GM06990 (cell line): Measurements from ENCODE around the gene ME1.
"Not testable (repeated sequence)": the region's sequence is repeated elsewhere in the genome, so short reads cannot be mapped to it uniquely, and the experiment has no call there.

Experiments used
- DNase-seq: peaks from one replicate; pipeline ENCODE4 v3.0.0-alpha.2; 2011; ENCODE audit not compliant: insufficient read length; ENCODE audit errors: extremely low read depth
- H3K27me3 ChIP-seq: replicated peaks from 2 replicates; pipeline ENCODE4 v1.6.0; 2011; ENCODE audit warnings: low read length; ENCODE audit not compliant: control insufficient read depth, insufficient read depth
- H3K36me3 ChIP-seq: 2 replicates; pipeline ENCODE4 v1.5.1; 2011; ENCODE audit warnings: low read length; ENCODE audit not compliant: control insufficient read depth, insufficient read depth
- H3K4me3 ChIP-seq: replicated peaks from 2 replicates; pipeline ENCODE4 v1.5.1; 2011; ENCODE audit warnings: low read depth, mild to moderate bottlenecking, control low read depth, low read length
- CTCF ChIP-seq: IDR thresholded peaks from 2 replicates; pipeline ENCODE4 v1.5.1; 2011; ENCODE audit warnings: low read length, control low read depth, mild to moderate bottlenecking, inconsistent platforms; ENCODE audit not compliant: insufficient read depth, poor library complexity, severe bottlenecking

The ME1 gene

GRCh38 chr6:83367104-83367503 is 63.7 kb downstream of the ME1 start:
- Histone ChIP-seq H3K27me3 (no peaks in the 10 kb centered on the region), H3K4me3 (no peak overlapping the region), H3K36me3 (no peaks in the 10 kb centered on the region)
- DNase-seq: no peak
- TF ChIP-seq CTCF: no peak

- DNase-seq: no peak
- Histone ChIP-seq H3K4me3 (no peak overlapping the region), H3K36me3 (no peaks in the 10 kb centered on the region), H3K27me3 (no peaks in the 10 kb centered on the region)
- no peak for TF ChIP-seq CTCF
These were observed 64.9 kb downstream of the ME1 start for GRCh38 chr6:83365931-83366330.

GRCh38 chr6:83362349-83362748 is 68.5 kb downstream of the ME1 start:
- H3K4me3 ChIP-seq, H3K36me3 ChIP-seq, DNase-seq, H3K27me3 ChIP-seq: not testable (repeated sequence)

- no peak overlapping the region for H3K4me3 ChIP-seq
- no peak for DNase-seq
- H3K36me3 ChIP-seq: no peaks in the 10 kb centered on the region
- TF ChIP-seq CTCF: no peak
- no peaks in the 10 kb centered on the region for H3K27me3 ChIP-seq
These were observed 71.2 kb downstream of the ME1 start for GRCh38 chr6:83359638-83360037.

- DNase-seq: no peak
- no peaks in the 10 kb centered on the region for H3K27me3 ChIP-seq
- no peak for TF ChIP-seq CTCF
- H3K4me3 ChIP-seq: no peak overlapping the region
- H3K36me3 ChIP-seq: no peaks in the 10 kb centered on the region
These were observed 76.1 kb downstream of the ME1 start for GRCh38 chr6:83354747-83355146.

GRCh38 chr6:83352424-83353061 is 78.3 kb downstream of the ME1 start:
- Histone ChIP-seq H3K4me3 (no peak overlapping the region), H3K27me3 (no peaks in the 10 kb centered on the region), H3K36me3 (no peaks in the 10 kb centered on the region)
- TF ChIP-seq CTCF: no peak
- no peak for DNase-seq
